DMS153 treated with DMSO at 0.1 percent for 48 hours (cell line): ENCODE results near the gene NEURL3.
"Not testable (repeated sequence)": the region's sequence is repeated elsewhere in the genome, so short reads cannot be mapped to it uniquely, and the experiment has no call there.

Experiments
- DNase-seq: peaks from one replicate; lab custom pipeline; 2025; ENCODE audit not compliant: unreplicated experiment; lab: John Stamatoyannopoulos, UW

The NEURL3 gene

DNA sequence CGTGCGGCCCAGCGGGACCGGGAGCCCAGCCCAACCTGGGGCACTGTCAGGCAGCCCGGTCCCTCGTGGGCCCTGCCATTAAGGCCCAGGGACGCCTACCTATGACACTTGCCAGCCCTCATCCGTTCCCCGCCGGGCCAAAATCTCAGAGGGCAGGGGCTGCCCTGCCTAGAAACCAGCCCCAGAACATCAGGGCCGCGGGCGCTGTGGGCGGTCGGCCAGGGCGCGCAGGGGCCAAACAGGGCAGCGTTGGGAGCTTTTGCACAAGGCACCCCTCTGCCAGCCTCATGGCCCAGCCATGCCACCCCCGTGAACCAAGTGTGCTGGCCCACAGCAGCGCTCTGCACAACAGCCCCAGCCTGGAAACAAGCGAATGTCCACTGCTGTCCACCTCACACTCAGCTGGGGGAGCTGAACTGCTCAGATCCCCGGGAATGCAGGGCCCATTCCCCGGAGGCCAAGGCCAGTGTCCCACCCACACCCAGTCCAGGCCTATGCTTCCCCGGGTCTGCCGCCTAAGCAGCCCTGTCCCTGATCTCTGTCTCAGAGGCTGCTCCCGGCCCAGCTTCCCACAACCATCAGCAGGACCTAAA is 3.5 kb upstream of the NEURL3 start:
- DNase-seq = no peak

DNA sequence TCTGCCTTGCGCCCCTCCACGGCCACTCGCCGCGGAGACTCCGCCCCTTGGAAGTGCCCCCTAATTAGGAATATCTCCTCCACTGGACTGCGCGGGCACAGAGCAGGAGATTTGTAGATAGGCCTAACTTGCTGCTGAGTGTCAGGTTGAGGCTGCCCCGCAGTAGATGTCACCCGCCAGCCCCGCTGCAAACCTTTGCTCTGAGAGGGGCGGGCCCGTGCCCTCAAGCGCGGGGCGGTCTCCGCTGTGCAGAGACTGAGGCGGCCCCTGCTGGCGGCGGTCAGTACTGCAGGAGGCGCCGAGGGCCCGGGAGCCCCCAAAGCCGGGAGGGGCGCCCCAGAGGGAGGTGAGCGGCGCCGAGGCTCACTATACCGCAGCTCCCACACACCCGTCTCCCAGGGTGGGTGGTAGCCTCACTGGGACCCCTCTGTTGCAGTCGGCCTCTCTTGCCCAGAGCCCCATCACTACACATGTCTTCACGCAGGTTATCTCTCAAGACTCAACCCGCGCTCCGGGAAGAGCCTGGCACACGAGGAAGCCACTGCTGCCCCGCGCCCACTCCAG is 2.9 kb upstream of the NEURL3 start:
- DNase-seq = peak; percentile 33

GRCh38 chr2:96506907-96507240 is 1.7 kb upstream of the NEURL3 start:
- DNase-seq = no peak

- DNase-seq = no peak
Measured at GRCh38 chr2:96506016-96506906, 1.1 kb upstream of the NEURL3 start.

GRCh38 chr2:96503637-96504243 is 1.4 kb downstream of the NEURL3 start:
- no peak for DNase-seq

DNA sequence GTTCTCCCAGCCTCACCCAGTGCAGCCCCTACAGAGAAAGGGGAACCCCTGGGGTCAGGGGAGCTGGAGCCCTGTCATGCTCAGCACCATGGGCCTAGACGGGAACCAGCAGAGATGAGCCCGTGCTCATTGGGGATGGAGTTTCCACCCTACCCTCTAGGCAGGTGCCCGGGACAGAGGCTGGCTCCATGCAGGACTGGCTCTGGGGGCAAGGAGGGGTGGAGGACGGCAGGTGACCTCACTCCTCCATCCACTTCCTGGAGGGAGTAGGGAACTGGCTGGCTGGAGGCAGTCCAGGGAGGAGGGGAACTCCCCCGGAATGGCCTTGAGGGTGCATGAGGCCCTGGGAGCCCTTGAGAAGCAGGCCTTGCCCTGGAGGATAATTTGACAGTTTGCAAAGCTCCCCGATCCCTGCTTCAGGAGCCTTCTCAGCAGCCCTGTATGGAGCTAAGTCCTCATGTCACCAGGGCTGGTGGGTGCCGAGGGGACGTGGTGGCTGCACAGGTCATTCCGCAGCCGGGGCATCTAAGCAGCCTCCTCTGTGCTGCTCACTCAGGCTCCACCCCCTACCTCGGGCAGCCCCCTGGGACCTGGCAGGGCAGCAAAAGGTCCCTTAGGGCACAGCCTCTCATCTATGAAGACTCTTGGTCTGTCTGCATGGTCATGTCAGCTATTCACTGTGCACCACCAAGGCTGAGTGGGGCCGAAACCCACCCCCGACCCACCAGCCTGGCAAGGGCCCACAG is 2.1 kb downstream of the NEURL3 start:
- DNase-seq = no peak

DNA sequence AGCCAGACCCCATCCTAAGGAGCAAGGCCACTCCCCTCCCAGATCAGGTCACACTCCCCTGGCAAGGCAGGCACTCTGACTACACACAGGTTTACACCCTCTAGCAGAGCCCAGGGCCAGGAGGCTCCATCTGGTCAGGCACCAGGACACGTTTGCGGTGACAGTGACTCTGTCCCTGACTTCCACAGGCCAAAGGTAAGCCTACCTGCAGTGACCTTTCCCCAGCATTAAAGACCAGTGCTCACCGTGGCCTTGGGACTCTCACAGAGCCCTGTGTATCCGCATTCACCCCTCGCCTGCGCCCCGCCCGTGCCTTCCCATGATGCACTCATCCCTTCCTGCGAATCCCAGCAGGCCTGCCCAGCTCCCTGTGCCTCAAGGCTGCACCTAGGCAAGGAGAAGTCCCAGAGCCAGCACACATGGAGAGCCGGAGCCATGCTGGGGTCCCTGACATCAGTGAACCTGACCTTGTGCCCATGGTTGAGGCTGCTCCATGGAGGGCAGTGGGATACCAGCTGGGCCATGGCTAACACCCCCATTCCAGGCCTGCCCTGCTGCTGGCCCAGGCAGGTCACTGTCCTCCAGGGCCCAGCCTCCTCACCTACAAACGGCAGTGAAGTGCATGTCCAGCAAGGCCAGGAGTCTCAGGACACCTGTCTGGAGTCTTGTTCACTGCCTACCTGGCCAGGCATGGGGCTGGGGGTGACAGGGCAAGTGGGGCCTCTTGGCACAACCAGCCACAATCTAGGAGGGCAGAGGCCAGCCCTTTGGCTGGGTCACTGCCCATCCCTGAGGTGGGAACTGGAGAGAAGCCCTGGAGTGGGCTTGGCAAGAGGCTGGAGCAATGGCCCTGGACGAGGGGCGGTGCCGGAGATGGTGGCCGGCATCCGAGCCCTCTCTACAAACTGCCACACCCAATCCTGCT is 3.0 kb downstream of the NEURL3 start:
- no peak for DNase-seq

- DNase-seq = no peak
Measured at GRCh38 chr2:96501471-96501874, 3.7 kb downstream of the NEURL3 start.

GRCh38 chr2:96500385-96501066 is 4.6 kb downstream of the NEURL3 start:
- no peak for DNase-seq

- no peak for DNase-seq
Measured at GRCh38 chr2:96499061-96499960, 5.8 kb downstream of the NEURL3 start.

DNA sequence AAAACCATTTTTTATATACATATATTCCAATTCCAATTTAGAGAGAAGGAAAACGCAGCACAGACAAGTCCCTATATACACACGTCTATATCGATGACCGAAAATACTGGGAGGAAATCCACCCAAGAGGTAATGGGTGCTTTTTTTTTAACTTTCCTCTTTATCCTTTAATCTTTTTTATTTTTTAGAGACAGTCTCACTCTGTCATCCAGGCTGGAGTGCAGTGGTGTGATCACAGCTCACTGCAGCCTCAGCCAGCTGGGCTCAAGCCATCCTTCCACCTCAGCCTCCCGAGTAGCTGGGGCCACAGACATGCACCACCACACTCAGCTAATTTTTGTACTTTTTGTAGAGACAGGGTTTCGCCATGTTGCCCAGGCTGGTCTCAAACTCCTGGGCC is 6.5 kb downstream of the NEURL3 start:
- not testable (repeated sequence) for DNase-seq

- no peak for DNase-seq
Measured at GRCh38 chr2:96498021-96498431, 7.1 kb downstream of the NEURL3 start.

- DNase-seq = no peak
Measured at GRCh38 chr2:96495982-96496629, 9.1 kb downstream of the NEURL3 start.

DNA sequence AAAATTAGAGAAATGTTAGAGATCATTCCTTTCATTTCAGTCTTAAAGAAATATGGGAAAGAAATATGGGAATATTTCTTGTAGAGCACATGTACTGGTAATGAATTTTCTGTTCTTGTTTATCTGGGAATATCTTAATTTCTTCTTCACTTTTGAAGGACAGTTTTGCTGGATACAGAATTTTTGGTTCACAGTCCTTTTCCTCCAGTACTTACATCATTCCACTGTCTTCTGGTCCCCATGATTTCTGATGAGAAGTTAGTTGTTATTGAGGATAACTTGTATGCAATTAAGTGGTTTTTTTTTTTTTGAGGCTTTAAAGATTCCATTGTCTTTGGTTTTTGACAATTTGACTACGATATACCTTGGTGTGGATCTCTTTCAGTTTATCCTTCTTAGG is 11.0 kb downstream of the NEURL3 start:
- no peak for DNase-seq

- DNase-seq = no peak
Measured at GRCh38 chr2:96493072-96493471, 12.1 kb downstream of the NEURL3 start.

GRCh38 chr2:96491860-96492497 is 13.2 kb downstream of the NEURL3 start:
- DNase-seq = no peak

- DNase-seq = no peak
Measured at GRCh38 chr2:96489663-96490062, 15.5 kb downstream of the NEURL3 start.

DNA sequence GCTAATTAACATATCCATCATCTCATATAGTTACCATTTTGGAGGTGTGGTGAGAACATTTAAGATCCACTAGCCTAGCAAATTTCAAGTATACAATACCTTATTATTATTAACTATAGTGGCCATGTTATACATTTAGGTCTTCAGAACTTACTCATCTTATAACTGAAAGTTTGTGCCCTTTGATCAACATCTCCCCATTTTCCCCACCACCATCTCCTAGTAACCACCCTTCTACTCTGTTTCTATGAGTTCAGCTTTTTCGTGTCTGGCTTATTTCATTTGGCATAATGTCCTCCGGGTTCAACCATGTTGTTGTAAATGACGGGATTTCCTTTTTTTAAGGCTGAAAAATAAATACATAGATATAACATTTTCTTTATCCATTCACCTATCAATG is 15.9 kb downstream of the NEURL3 start:
- no peak for DNase-seq
